ENCODE results near the gene RPL7L1.

Gene RPL7L1

GRCh38 chr6:42846505-42846904 is 32.9 kb upstream of the RPL7L1 start:
- no peak for TF ChIP-seq REST (IDR thresholded peaks at IDR 0.05; ENCODE audit: insufficient read depth in 1 of 2, low read depth in 2 of 2, low read length in 2 of 2)
- no peak for TF ChIP-seq POLR2AphosphoS5 (IDR thresholded peaks at IDR 0.05; ENCODE audit: low read depth, low read length)
- no peak for TF ChIP-seq TAF1 (IDR thresholded peaks at IDR 0.05; ENCODE audit: borderline replicate concordance, insufficient read depth, low read length)

GRCh38 chr6:42848700-42849099 is 30.7 kb upstream of the RPL7L1 start:
- TF ChIP-seq SIN3A (IDR thresholded peaks at IDR 0.05; ENCODE audit: borderline replicate concordance, insufficient read depth, low read length) (no peak), FOXP2 (optimal IDR thresholded peaks at IDR 0.05; ENCODE audit: borderline replicate concordance, extremely low read depth, extremely low read length, insufficient read depth) (no peak), REST (IDR thresholded peaks at IDR 0.05; ENCODE audit: insufficient read depth in 1 of 2, low read depth in 2 of 2, low read length in 2 of 2) (no peak), POLR2AphosphoS5 (IDR thresholded peaks at IDR 0.05; ENCODE audit: low read depth, low read length) (no peak), TAF1 (IDR thresholded peaks at IDR 0.05; ENCODE audit: borderline replicate concordance, insufficient read depth, low read length) (no peak)

GRCh38 chr6:42851599-42851998 is 27.8 kb upstream of the RPL7L1 start:
- TF ChIP-seq POLR2AphosphoS5 (IDR thresholded peaks at IDR 0.05; ENCODE audit: low read depth, low read length) (no peak), FOXP2 (optimal IDR thresholded peaks at IDR 0.05; ENCODE audit: borderline replicate concordance, extremely low read depth, extremely low read length, insufficient read depth) (no peak), REST (IDR thresholded peaks at IDR 0.05; ENCODE audit: insufficient read depth in 1 of 2, low read depth in 2 of 2, low read length in 2 of 2) (no peak), SIN3A (IDR thresholded peaks at IDR 0.05; ENCODE audit: borderline replicate concordance, insufficient read depth, low read length) (no peak), TAF1 (IDR thresholded peaks at IDR 0.05; ENCODE audit: borderline replicate concordance, insufficient read depth, low read length) (no peak)

- no peak for TF ChIP-seq SIN3A (IDR thresholded peaks at IDR 0.05; ENCODE audit: borderline replicate concordance, insufficient read depth, low read length)
- no peak for TF ChIP-seq FOXP2 (optimal IDR thresholded peaks at IDR 0.05; ENCODE audit: borderline replicate concordance, extremely low read depth, extremely low read length, insufficient read depth)
- no peak for TF ChIP-seq REST (IDR thresholded peaks at IDR 0.05; ENCODE audit: insufficient read depth in 1 of 2, low read depth in 2 of 2, low read length in 2 of 2)
- TF ChIP-seq TAF1 (IDR thresholded peaks at IDR 0.05; ENCODE audit: borderline replicate concordance, insufficient read depth, low read length): no peak
- no peak for TF ChIP-seq POLR2AphosphoS5 (IDR thresholded peaks at IDR 0.05; ENCODE audit: low read depth, low read length)
Measured at GRCh38 chr6:42860036-42860435, 19.4 kb upstream of the RPL7L1 start.

- TF ChIP-seq FOXP2 (optimal IDR thresholded peaks at IDR 0.05; ENCODE audit: borderline replicate concordance, extremely low read depth, extremely low read length, insufficient read depth) (no peak), REST (IDR thresholded peaks at IDR 0.05; ENCODE audit: insufficient read depth in 1 of 2, low read depth in 2 of 2, low read length in 2 of 2) (no peak), SIN3A (IDR thresholded peaks at IDR 0.05; ENCODE audit: borderline replicate concordance, insufficient read depth, low read length) (no peak), POLR2AphosphoS5 (IDR thresholded peaks at IDR 0.05; ENCODE audit: low read depth, low read length) (no peak), TAF1 (IDR thresholded peaks at IDR 0.05; ENCODE audit: borderline replicate concordance, insufficient read depth, low read length) (no peak)
Measured at GRCh38 chr6:42860481-42860880, 18.9 kb upstream of the RPL7L1 start.

Measured in PFSK-1 (cell line).